Neural cell (in vitro differentiated cells): ENCODE results near the gene GNG12.

Source experiments
- EP300 ChIP-seq: fragments of 450-650 bp; conservative IDR thresholded peaks from 2 replicates; pipeline ENCODE4 v1.6.1; 2014; ENCODE audit warnings: antibody characterized with exemption, mild to moderate bottlenecking, moderate library complexity; ENCODE audit not compliant: poor library complexity, severe bottlenecking
- EZH2 ChIP-seq: fragments of 200-600, 300-800 bp; shearing (Covaris generic), sonication (generic); IDR thresholded peaks from 2 replicates; pipeline ENCODE4 v1.6.1; 2014; ENCODE audit warnings: antibody characterized with exemption, low read length, borderline replicate concordance, mild to moderate bottlenecking; ENCODE audit not compliant: insufficient read depth, poor library complexity, severe bottlenecking
- MXI1 ChIP-seq: fragments of 450-650 bp; conservative IDR thresholded peaks from 2 replicates; pipeline ENCODE4 v1.6.1; 2014; ENCODE audit warnings: antibody characterized with exemption, mild to moderate bottlenecking; ENCODE audit not compliant: poor library complexity, severe bottlenecking
- POLR2AphosphoS5 ChIP-seq: IDR thresholded peaks from 2 replicates; pipeline ENCODE4 v1.6.1; 2012
- TAF1 ChIP-seq: IDR thresholded peaks from 2 replicates; pipeline ENCODE4 v1.6.1; 2012; ENCODE audit warnings: low read depth
- TF ChIP-seq, protein P1 (sequence below): fragments of 450-650 bp; IDR thresholded peaks from 2 replicates; pipeline ENCODE4 v1.5.1; 2014; ENCODE audit warnings: antibody characterized with exemption, mild to moderate bottlenecking, moderate library complexity; ENCODE audit not compliant: poor library complexity, severe bottlenecking
- TF ChIP-seq, protein P2 (sequence below): IDR thresholded peaks from 2 replicates; pipeline ENCODE4 v1.6.1; 2012; ENCODE audit warnings: borderline replicate concordance

DNA sequence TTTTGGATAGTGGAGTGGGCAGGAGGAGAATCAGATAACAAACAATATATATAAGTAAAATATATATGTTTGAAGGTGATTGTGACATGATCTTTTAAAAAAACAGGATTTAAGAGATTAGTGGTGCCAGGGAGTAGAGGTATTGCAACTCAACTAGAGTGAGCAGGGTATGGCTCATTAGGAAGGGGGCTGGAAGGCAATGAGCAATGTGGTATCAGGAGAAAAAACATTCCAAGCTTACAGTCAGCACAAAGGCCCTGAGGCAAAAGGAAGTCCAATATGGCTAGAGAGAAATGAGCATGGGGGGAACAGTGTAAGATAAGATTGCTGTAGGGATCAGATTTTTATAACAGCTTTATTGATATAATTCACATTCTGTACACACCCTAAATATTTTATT is 153.6 kb downstream of the GNG12 start:
- TF ChIP-seq EZH2 (no peak), MXI1 (no peak), POLR2AphosphoS5 (no peak), EP300 (no peak), TAF1 (no peak)
- TF ChIP-seq, protein P1, sequence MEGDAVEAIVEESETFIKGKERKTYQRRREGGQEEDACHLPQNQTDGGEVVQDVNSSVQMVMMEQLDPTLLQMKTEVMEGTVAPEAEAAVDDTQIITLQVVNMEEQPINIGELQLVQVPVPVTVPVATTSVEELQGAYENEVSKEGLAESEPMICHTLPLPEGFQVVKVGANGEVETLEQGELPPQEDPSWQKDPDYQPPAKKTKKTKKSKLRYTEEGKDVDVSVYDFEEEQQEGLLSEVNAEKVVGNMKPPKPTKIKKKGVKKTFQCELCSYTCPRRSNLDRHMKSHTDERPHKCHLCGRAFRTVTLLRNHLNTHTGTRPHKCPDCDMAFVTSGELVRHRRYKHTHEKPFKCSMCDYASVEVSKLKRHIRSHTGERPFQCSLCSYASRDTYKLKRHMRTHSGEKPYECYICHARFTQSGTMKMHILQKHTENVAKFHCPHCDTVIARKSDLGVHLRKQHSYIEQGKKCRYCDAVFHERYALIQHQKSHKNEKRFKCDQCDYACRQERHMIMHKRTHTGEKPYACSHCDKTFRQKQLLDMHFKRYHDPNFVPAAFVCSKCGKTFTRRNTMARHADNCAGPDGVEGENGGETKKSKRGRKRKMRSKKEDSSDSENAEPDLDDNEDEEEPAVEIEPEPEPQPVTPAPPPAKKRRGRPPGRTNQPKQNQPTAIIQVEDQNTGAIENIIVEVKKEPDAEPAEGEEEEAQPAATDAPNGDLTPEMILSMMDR = no peak
- TF ChIP-seq, protein P2, sequence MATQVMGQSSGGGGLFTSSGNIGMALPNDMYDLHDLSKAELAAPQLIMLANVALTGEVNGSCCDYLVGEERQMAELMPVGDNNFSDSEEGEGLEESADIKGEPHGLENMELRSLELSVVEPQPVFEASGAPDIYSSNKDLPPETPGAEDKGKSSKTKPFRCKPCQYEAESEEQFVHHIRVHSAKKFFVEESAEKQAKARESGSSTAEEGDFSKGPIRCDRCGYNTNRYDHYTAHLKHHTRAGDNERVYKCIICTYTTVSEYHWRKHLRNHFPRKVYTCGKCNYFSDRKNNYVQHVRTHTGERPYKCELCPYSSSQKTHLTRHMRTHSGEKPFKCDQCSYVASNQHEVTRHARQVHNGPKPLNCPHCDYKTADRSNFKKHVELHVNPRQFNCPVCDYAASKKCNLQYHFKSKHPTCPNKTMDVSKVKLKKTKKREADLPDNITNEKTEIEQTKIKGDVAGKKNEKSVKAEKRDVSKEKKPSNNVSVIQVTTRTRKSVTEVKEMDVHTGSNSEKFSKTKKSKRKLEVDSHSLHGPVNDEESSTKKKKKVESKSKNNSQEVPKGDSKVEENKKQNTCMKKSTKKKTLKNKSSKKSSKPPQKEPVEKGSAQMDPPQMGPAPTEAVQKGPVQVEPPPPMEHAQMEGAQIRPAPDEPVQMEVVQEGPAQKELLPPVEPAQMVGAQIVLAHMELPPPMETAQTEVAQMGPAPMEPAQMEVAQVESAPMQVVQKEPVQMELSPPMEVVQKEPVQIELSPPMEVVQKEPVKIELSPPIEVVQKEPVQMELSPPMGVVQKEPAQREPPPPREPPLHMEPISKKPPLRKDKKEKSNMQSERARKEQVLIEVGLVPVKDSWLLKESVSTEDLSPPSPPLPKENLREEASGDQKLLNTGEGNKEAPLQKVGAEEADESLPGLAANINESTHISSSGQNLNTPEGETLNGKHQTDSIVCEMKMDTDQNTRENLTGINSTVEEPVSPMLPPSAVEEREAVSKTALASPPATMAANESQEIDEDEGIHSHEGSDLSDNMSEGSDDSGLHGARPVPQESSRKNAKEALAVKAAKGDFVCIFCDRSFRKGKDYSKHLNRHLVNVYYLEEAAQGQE = no peak
